ENCODE results near the gene CIAO3.

The CIAO3 gene

DNA sequence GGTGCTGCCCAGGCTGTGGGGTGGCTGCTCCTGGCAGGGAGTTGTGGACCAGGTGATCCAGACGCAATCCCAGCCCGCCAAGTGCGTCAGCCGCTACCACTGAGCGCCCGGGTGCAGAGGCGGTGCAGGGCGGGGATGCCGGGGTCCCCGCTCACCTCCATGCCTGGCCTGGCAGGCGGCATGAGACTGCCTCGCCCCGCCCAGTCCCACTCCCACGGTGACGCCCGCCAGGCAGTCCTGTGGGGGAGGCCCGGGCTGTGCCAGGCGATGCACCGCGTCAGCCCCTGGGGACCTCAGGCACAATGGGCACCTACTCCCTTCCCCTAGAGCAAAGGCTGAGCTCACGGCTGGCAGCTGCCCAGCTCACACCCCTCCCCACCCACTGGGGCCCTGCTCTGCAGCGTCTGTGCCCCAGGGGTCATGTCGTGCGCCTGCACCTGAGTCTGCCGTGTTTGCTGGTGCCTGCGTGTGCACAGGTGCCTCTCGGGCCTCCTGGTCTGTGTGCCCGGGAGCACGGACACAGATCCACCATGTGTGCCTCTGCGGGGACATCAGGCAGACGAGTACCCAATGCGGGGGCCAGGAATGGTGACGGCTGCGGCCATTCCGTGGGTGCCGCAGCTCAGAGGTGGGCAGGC, 42.1 kb upstream of the CIAO3 start:
- POLR2A ChIA-PET, result interaction anchor here (1.1 kb wide), 2 partner anchors 42 to 62 kb away, joined by 4 to 5 read pairs; partner anchors contain the start of genes ANTKMT and CIAO3
- no peak for TF ChIP-seq CTBP1 (IDR thresholded peaks at IDR 0.05; ENCODE audit: borderline replicate concordance)
- no peak for TF ChIP-seq TARDBP (IDR thresholded peaks at IDR 0.05)
- TF ChIP-seq SP1 (IDR thresholded peaks at IDR 0.05), result no peak
- no peak for TF ChIP-seq BHLHE40 (IDR thresholded peaks at IDR 0.05; ENCODE audit: borderline replicate concordance)
- TF ChIP-seq NFRKB (IDR thresholded peaks at IDR 0.05), result no peak
- TF ChIP-seq L3MBTL2 (conservative IDR thresholded peaks at IDR 0.05), result no peak
- no peak for TF ChIP-seq HDGF (IDR thresholded peaks at IDR 0.05; ENCODE audit: borderline replicate concordance)
- TF ChIP-seq LEF1 (IDR thresholded peaks at IDR 0.05; ENCODE audit: borderline replicate concordance), result no peak; the same call in 1 of the 2 replicates
- TF ChIP-seq ZNF384 (IDR thresholded peaks at IDR 0.05), result no peak
- TF ChIP-seq SUZ12 (IDR thresholded peaks at IDR 0.05), result no peak
- TF ChIP-seq FOXA1 (IDR thresholded peaks at IDR 0.05), result no peak
- no peak for TF ChIP-seq FOXM1 (IDR thresholded peaks at IDR 0.05; ENCODE audit: borderline replicate concordance)
- TF ChIP-seq ELF4 (IDR thresholded peaks at IDR 0.05), result no peak
- TF ChIP-seq FOXK2 (IDR thresholded peaks at IDR 0.05), result no peak
- TF ChIP-seq, protein P1, sequence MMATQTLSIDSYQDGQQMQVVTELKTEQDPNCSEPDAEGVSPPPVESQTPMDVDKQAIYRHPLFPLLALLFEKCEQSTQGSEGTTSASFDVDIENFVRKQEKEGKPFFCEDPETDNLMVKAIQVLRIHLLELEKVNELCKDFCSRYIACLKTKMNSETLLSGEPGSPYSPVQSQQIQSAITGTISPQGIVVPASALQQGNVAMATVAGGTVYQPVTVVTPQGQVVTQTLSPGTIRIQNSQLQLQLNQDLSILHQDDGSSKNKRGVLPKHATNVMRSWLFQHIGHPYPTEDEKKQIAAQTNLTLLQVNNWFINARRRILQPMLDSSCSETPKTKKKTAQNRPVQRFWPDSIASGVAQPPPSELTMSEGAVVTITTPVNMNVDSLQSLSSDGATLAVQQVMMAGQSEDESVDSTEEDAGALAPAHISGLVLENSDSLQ (IDR thresholded peaks at IDR 0.05), result no peak
- no peak for TF ChIP-seq ARNT (IDR thresholded peaks at IDR 0.05)
- DNase-seq (ENCODE audit: extremely low spot score), result no peak
- CTCF ChIA-PET, result interaction anchor here (1.4 kb wide), 1 partner anchor 71 kb away, joined by 4 read pairs; no protein-coding TSS in a partner anchor

- POLR2A ChIA-PET, result interaction anchor here (1.0 to 1.1 kb wide), 2 partner anchors 41 to 61 kb away, joined by 3 to 5 read pairs; partner anchors contain the start of genes ANTKMT and CIAO3
- TF ChIP-seq FOXK2 (IDR thresholded peaks at IDR 0.05), result no peak
- TF ChIP-seq NFRKB (IDR thresholded peaks at IDR 0.05), result no peak
- no peak for TF ChIP-seq ZNF384 (IDR thresholded peaks at IDR 0.05)
- no peak for TF ChIP-seq ELF4 (IDR thresholded peaks at IDR 0.05)
- no peak for TF ChIP-seq HDGF (IDR thresholded peaks at IDR 0.05; ENCODE audit: borderline replicate concordance)
- no peak for TF ChIP-seq BHLHE40 (IDR thresholded peaks at IDR 0.05; ENCODE audit: borderline replicate concordance)
- no peak for TF ChIP-seq SP1 (IDR thresholded peaks at IDR 0.05)
- no peak for TF ChIP-seq FOXM1 (IDR thresholded peaks at IDR 0.05; ENCODE audit: borderline replicate concordance)
- TF ChIP-seq, protein P1 (IDR thresholded peaks at IDR 0.05), result no peak
- TF ChIP-seq SUZ12 (IDR thresholded peaks at IDR 0.05), result no peak
- no peak for TF ChIP-seq L3MBTL2 (conservative IDR thresholded peaks at IDR 0.05)
- no peak for TF ChIP-seq CTBP1 (IDR thresholded peaks at IDR 0.05; ENCODE audit: borderline replicate concordance)
- no peak for TF ChIP-seq TARDBP (IDR thresholded peaks at IDR 0.05)
- no peak for TF ChIP-seq LEF1 (IDR thresholded peaks at IDR 0.05; ENCODE audit: borderline replicate concordance)
- TF ChIP-seq FOXA1 (IDR thresholded peaks at IDR 0.05), result no peak
- no peak for TF ChIP-seq ARNT (IDR thresholded peaks at IDR 0.05)
Observed at GRCh38 chr16:782258-782657, 41.5 kb upstream of the CIAO3 start.

GRCh38 chr16:781346-782010, 40.7 kb upstream of the CIAO3 start:
- no peak for TF ChIP-seq LEF1 (IDR thresholded peaks at IDR 0.05; ENCODE audit: borderline replicate concordance)
- no peak for TF ChIP-seq BHLHE40 (IDR thresholded peaks at IDR 0.05; ENCODE audit: borderline replicate concordance)
- no peak for TF ChIP-seq FOXK2 (IDR thresholded peaks at IDR 0.05)
- no peak for TF ChIP-seq SUZ12 (IDR thresholded peaks at IDR 0.05)
- TF ChIP-seq L3MBTL2 (conservative IDR thresholded peaks at IDR 0.05), result no peak
- TF ChIP-seq HDGF (IDR thresholded peaks at IDR 0.05; ENCODE audit: borderline replicate concordance), result no peak
- no peak for TF ChIP-seq ELF4 (IDR thresholded peaks at IDR 0.05)
- no peak for DNase-seq (ENCODE audit: extremely low spot score)
- ChIA-PET POLR2A (interaction anchor here (1.0 kb wide), 1 partner anchor 61 kb away, joined by 3 read pairs; the partner anchor contains the start of gene ANTKMT), CTCF (no interaction called here)

More at GRCh38 chr16:782258-782657, 41.5 kb upstream of the CIAO3 start:
- CTCF ChIA-PET, result no interaction called here
- DNase-seq (ENCODE audit: extremely low spot score), result no peak

DNA sequence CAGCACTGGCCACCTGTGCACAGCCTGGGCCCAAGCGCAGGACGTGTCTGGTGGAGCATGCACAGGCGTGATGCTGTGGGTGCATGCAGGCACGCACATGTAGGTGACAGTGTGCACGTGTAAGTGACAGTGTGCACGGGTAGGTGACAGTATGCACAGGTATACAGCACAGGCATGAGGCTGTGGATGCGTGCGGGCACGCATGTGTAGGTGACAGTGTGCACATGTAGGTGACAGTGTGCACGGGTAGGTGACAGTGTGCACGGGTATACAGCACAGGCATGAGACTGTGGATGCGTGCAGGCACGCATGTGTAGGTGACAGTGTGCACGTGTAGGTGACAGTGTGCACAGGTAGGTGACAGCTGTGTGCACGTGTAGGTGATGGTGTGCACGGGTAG, 39.5 kb upstream of the CIAO3 start:
- ChIA-PET CTCF (no interaction called here), POLR2A (no interaction called here)
- TF ChIP-seq LEF1 (IDR thresholded peaks at IDR 0.05; ENCODE audit: borderline replicate concordance) (no peak), FOXM1 (IDR thresholded peaks at IDR 0.05; ENCODE audit: borderline replicate concordance) (no peak), TARDBP (IDR thresholded peaks at IDR 0.05) (no peak), NFRKB (IDR thresholded peaks at IDR 0.05) (no peak), ELF4 (IDR thresholded peaks at IDR 0.05) (no peak), HDGF (IDR thresholded peaks at IDR 0.05; ENCODE audit: borderline replicate concordance) (no peak), BHLHE40 (IDR thresholded peaks at IDR 0.05; ENCODE audit: borderline replicate concordance) (no peak), ARNT (IDR thresholded peaks at IDR 0.05) (no peak), FOXK2 (IDR thresholded peaks at IDR 0.05) (no peak), FOXA1 (IDR thresholded peaks at IDR 0.05) (no peak), SP1 (IDR thresholded peaks at IDR 0.05) (no peak), ZNF384 (IDR thresholded peaks at IDR 0.05) (no peak), SUZ12 (IDR thresholded peaks at IDR 0.05) (no peak), CTBP1 (IDR thresholded peaks at IDR 0.05; ENCODE audit: borderline replicate concordance) (no peak), L3MBTL2 (conservative IDR thresholded peaks at IDR 0.05) (no peak)
- TF ChIP-seq, protein P1 (IDR thresholded peaks at IDR 0.05), result no peak
- DNase-seq (ENCODE audit: extremely low spot score), result no peak

- POLR2A ChIA-PET, result no interaction called here
- CTCF ChIA-PET, result no interaction called here
- no peak for DNase-seq (ENCODE audit: extremely low spot score)
- TF ChIP-seq FOXK2 (IDR thresholded peaks at IDR 0.05) (no peak), L3MBTL2 (conservative IDR thresholded peaks at IDR 0.05) (no peak), SUZ12 (IDR thresholded peaks at IDR 0.05) (no peak), ZNF384 (IDR thresholded peaks at IDR 0.05) (no peak), FOXM1 (IDR thresholded peaks at IDR 0.05; ENCODE audit: borderline replicate concordance) (no peak), LEF1 (IDR thresholded peaks at IDR 0.05; ENCODE audit: borderline replicate concordance) (no peak), CTBP1 (IDR thresholded peaks at IDR 0.05; ENCODE audit: borderline replicate concordance) (no peak), HDGF (IDR thresholded peaks at IDR 0.05; ENCODE audit: borderline replicate concordance) (no peak), FOXA1 (IDR thresholded peaks at IDR 0.05) (no peak), BHLHE40 (IDR thresholded peaks at IDR 0.05; ENCODE audit: borderline replicate concordance) (no peak), SP1 (IDR thresholded peaks at IDR 0.05) (no peak)
- TF ChIP-seq, protein P1 (IDR thresholded peaks at IDR 0.05), result no peak
Observed at GRCh38 chr16:779561-779960, 38.8 kb upstream of the CIAO3 start.
